Stimulated activated CD8-positive, alpha-beta memory T cell treated with anti-CD3 and anti-CD28 coated beads, Interleukin-12 subunit alpha, Interleukin-12 subunit beta, amount 100 ng/mL, for 24 hours (primary cell): ENCODE results near the gene BICC1.

ENCODE experiments used
- DNase-seq: peaks from one replicate; pipeline ENCODE4 v3.0.0-alpha.2; 2020; ENCODE audit errors: extremely low read depth

BICC1 gene

DNA sequence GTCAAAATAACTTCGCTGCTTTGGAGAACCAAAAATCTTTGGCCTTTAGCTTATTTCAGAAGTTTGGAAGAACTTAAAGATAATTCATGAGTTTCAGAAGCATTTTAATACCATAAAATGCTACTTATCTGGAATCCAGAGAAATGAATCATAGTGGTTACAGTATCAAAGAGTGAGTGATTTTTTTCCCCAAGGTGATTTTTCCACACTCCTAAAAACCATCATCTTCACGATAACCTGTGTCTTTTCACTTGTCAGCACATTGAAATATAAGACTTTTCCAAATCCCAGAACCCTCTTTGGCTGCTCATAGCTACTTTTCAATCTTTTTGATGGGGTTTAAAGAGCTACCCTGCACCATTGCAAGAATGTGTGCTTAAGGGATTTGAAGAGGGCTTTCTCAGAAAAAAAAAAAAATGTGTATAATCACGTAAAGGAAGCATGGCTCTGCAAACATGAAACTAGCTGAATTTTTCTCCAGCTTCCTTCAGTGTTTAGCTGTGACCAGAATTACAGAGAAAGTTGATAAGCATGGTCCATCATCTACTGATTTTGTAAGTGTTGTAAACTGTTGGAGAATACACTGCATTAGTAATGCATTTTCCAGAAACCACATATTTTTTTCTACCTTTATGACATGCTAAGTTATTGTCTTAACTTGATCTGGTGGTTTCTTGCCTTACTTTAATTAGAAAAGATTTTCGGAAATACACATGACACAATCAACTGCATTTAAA, 134.9 kb downstream of the BICC1 start:
- no peak for DNase-seq

DNA sequence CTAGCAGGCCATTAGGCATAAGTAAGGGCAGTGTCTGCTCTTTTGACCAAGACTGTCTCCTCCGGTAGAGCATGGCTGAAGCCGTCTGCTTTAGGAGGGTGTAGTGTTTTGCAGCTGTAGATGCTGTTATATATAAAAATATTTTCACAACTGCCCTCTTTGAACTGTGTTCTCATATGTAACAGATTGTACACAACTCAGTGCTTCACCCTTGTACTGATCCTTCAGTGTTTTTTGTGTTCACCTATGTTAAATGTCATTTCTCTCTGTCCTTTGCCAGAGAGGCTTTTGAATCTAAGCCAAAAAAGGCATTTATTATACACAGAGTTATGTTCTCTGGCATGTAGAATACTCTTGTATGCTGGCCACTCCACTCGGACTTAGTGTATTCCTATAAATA, 135.5 kb downstream of the BICC1 start:
- no peak for DNase-seq

DNA sequence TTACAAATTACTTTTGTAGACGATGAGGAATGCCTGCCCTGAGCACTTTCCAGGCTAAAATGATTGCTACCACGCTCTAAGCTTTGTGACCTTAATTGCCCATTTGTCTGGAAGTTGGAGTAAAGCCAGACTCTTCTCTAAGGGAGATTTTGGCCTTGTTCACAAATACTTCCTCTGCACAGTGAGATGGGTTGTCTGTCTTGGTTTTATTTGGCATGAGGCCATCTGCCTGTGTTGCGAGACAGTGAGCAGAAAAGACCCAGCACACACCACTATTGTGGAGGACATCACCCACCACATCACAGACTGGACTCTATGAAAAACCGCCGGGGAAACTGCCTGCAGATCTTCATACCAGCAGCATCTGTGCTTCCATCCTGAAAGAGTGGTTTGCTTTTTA, 138.4 kb downstream of the BICC1 start:
- DNase-seq, result no peak

DNA sequence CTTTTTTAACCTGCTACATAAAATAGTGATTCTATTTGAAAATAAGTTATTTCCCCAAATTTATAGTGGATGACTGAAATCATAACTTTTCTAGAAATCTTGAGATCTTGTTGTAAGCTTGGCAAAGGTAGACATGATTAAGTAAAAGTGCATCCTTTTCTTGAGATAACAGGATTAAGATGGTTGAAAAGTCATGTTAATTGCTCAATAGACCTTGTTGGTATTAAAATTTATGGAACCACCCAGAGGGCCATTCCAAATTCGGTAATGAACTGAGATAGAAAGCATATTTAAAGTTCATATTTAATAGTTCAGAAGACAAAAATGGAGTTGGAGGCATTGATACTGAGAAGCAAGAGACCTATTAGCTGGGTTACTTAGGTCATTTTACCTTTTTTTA, 139.1 kb downstream of the BICC1 start:
- DNase-seq, result no peak

- no peak for DNase-seq
These were observed 140.5 kb downstream of the BICC1 start for GRCh38 chr10:58653139-58653538.

DNA sequence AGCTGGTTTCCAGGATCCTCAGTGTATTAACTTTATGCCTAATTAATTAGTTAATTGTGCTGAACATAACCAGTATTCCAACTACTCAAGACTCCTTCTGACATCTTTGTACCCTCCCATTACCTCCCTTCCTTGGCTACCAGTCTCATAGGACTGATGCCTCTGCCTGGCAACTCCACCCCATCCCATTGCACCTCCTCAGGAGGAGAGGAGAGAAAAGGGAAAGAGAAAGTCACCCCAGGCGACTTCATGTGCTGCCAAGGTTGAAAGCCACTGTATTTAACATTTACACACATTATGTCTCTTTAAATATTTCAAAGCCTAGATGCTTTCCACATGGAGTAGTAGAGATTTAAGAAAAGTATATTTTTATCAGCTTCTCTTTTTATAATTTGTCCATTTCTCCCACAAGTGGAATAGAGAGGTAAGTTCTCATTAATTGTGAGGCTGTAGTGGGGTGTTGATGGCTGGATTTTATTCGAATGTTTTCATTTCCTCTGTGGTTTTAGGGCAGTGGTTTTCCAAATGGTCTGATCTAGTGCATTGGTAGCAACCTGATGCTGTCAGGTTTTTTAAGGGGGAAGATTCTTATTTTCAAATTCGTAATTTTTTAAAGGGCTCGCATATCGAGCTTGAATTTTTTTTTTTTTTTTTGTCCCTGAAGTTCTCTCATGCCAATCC, 148.0 kb downstream of the BICC1 start:
- DNase-seq, result no peak

- no peak for DNase-seq
These were observed 148.7 kb downstream of the BICC1 start for GRCh38 chr10:58661336-58661735.

DNA sequence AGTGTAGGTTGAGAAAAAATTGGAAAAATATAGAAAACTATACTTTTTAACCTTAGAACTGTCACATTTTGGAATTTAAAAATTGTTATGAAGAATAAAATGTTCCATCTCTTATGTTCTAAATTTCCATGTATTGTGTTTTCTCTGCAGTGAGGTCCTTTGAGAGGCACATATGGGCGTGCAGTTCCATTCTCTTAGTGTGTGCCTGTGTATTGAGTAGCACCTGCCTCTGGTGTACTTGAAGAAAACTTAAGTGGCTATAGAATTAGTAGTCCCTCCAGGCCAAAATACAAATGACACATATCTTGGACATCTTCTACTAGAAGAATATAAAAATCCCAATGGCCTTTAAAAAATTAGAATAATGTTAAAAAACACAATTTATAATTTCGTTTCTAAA, 149.2 kb downstream of the BICC1 start:
- DNase-seq, result no peak

- no peak for DNase-seq
These were observed 149.6 kb downstream of the BICC1 start for GRCh38 chr10:58662314-58662713.

DNA sequence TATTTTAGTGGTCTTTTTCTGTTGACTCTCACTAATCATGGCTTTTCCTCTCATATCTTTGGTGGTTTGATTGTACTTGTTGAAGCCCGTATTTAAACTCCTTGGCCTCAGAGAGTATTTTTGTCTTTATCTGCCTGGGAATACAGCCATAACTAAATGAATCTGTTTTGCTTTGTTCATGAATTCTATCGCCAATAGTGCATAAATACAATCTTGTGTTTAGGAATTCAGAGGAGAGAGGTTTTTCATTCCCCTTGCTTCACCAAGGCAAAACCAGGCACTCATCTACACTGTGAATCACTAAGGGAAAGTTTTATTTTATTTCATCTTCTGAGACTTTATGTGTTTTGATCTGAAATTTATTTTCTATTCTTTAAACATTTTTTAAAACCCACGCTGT, 152.7 kb downstream of the BICC1 start:
- no peak for DNase-seq

- DNase-seq, result no peak
These were observed 153.4 kb downstream of the BICC1 start for GRCh38 chr10:58666024-58666423.

- no peak for DNase-seq
These were observed 155.1 kb downstream of the BICC1 start for GRCh38 chr10:58667658-58668310.

GRCh38 chr10:58672845-58673244, 160.2 kb downstream of the BICC1 start:
- DNase-seq, result no peak

GRCh38 chr10:58674251-58674650, 161.6 kb downstream of the BICC1 start:
- no peak for DNase-seq

DNA sequence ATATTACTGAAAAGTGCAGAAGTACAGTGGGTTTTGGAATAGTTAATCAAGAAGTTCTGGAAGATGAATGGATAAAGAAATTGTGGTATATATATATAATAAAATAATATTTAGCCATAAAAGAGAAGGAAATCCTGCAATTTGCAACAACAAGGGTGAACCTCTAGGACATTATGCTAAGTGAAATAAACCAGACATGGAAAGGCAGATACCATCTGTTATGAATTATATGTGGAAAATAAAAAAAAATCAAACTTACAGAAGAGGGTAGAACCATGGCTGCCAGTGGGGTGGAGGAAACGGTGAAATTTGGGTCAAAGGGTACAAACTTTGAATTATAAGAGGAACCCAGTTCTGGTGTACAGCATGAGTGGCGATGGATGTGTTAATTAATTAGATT, 162.6 kb downstream of the BICC1 start:
- DNase-seq, result no peak

DNA sequence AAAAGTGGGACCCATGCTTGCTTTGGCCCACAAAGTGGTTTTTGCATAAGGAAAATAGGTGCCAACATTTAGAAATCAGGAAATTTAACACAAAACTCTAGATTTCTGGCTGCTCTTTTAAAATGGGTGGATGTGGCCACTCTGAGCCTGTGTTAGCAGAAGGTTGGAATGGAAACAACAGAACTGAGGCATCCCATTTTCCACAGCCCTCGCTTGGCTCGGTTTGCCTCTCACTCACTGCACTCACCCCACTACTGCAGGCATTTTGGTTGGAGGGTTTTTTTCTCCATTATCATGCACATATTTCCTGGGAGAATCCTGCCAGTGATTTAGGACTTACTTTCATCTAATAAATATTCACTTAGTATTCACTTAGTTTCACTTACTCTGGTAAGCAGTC, 178.9 kb downstream of the BICC1 start:
- DNase-seq, result no peak

- no peak for DNase-seq
These were observed 181.2 kb downstream of the BICC1 start for GRCh38 chr10:58693919-58694318.

GRCh38 chr10:58695022-58695421, 182.3 kb downstream of the BICC1 start:
- DNase-seq, result no peak

DNA sequence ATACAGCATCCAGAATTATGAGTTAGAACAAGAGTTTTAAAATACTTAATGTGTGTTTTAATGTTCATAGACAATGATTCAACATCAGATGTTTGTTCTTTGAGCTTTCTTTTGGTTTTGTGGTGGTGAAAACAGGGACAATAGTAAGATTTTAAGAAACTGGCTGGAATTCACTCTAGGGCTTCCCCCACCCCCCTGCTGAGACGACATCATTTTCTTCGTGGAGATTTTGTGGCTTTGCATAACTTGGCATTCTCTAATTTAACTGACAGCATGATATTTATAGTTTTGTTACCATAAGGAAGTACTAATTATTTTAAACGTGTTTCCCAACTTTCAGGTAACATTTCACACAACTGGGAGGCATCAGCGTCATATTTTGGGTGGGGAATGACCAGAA, 184.1 kb downstream of the BICC1 start:
- DNase-seq, result no peak

DNA sequence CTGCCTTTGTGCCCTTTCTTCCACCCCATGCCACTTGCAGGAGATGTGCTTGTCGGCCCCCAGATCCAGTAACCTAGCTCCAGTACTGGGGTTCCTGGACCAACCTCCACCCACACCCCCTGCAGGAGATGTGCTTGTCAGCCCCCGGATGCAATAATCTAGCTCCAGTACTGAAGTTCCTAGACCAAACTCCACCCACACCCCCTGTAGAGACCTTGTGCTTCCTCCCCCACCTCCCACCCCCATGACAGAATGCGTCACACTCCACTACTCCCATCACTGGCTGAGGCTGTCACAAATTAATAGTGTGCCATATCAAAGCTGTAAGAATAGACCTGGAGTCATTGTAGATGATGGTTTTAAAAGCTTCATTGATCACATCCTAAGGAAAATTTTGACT, 185.0 kb downstream of the BICC1 start:
- DNase-seq, result no peak

DNA sequence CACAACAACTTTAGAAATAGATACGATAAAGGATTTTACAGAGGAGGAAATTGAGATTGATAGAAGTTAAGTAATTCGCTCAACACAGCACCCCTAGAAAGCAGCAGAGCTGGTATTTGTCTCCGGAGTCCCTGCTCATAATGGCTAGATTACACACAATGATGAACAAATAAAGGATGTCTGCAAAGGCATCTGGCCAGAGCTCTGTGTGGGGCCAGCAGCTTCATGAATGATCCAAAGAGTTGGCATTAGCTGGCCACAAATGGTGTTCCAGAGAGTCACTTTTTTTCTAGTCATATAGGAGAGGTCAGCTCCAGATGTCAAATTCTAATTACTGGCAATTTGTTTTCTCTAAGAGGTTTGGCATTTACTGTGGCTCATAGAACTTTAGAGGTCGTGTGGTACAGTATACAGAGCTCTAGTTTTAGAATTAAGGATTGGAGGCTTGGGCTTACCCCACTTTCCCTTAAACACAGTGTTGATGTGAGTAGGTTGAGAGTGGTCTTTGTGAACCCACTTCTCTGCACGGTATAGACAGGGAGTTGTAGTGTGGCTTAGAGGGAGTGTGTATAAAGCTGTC, 186.2 kb downstream of the BICC1 start:
- DNase-seq, result no peak

DNA sequence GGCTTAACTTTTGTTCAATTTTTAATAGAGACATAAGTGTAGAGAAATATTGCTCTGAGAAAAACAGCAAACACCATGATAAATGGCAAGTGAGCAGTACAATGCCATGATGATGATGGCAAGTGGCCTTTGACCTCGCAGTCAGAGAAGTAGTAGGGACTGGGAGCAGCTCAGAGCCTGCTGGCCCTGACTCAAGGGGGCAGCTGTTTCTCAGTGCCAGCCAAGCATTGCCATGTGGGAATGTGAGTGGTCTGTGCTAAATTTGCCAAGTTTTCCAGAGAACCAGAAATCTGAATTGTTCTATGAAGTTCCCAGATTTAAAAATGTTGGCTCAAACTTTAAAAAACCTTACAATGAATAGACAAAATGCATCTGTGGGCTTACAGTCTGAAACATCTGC, 187.9 kb downstream of the BICC1 start:
- DNase-seq, result no peak
